Measurements from ENCODE around the gene DENND1B.

Gene DENND1B

GRCh38 chr1:197468543-197469175 lies 306.6 kb downstream of the DENND1B start:
- no peak for TF ChIP-seq CTCF (IDR thresholded peaks at IDR 0.05)

- TF ChIP-seq CTCF (IDR thresholded peaks at IDR 0.05), result no peak
Measured at GRCh38 chr1:197467881-197468280, 307.4 kb downstream of the DENND1B start.

- no peak for TF ChIP-seq CTCF (IDR thresholded peaks at IDR 0.05)
Measured at GRCh38 chr1:197466813-197467212, 308.5 kb downstream of the DENND1B start.

- TF ChIP-seq CTCF (IDR thresholded peaks at IDR 0.05), result no peak
Measured at GRCh38 chr1:197465528-197466327, 309.6 kb downstream of the DENND1B start.

GRCh38 chr1:197464044-197464443 lies 311.2 kb downstream of the DENND1B start:
- TF ChIP-seq CTCF (IDR thresholded peaks at IDR 0.05), result no peak

GRCh38 chr1:197463142-197463541 lies 312.1 kb downstream of the DENND1B start:
- no peak for TF ChIP-seq CTCF (IDR thresholded peaks at IDR 0.05)

- TF ChIP-seq CTCF (IDR thresholded peaks at IDR 0.05), result no peak
Measured at GRCh38 chr1:197462539-197462938, 312.7 kb downstream of the DENND1B start.
